Endothelial cell of umbilical vein (primary cell): ENCODE data around the gene CLINT1. TPM values are rescaled to one million over a fixed set of nuclear protein-coding genes. Genes with fewer than 3 reads are reported as not detected.

Experiments used
- BruUV-seq: library from RNA; stranded (reverse); fragments of 400-500 nt; replicated peaks from 2 replicates; lab custom pipeline; 2021; lab: Mats Ljungman, UMichigan
- CTCF ChIA-PET: fragments of 300-600, 350-600 bp; sonication (Branson Sonifier 250); formaldehyde crosslinking; loops from one replicate; lab custom pipeline; 2021; ENCODE audit warnings: antibody characterized with exemption, inconsistent platforms; lab: Charles Lee
- POLR2A ChIA-PET: fragments of 300-600, 350-600 bp; sonication (Branson Sonifier 250); formaldehyde crosslinking; loops from one replicate; lab custom pipeline; 2021; ENCODE audit warnings: antibody characterized with exemption, inconsistent platforms; lab: Charles Lee
- DNase-seq: peaks from one replicate; pipeline ENCODE4 v3.0.0-alpha.2; 2011; ENCODE audit warnings: low read depth, low spot score
- FAIRE-seq: peaks from 2 replicates; lab custom pipeline; 2011; peaks lifted over from hg19 to GRCh38; lab: Jason Lieb, UNC
- H2AFZ ChIP-seq: 2 replicates; pipeline ENCODE4 v1.6.0; 2012; ENCODE audit warnings: low read depth, low read length, control low read depth, inconsistent platforms
- H3K27ac ChIP-seq: 2 replicates; pipeline ENCODE4 v1.5.1; 2011; ENCODE audit warnings: low read depth, mild to moderate bottlenecking, control low read depth, low read length, moderate library complexity; ENCODE audit not compliant: insufficient read depth
- H3K27me3 ChIP-seq, 2 experiments: 2 replicates each; pipeline versions ENCODE4 v1.6.0 to v1.6.1; 2011; ENCODE audit warnings: low read length in 2 of 2, mixed read lengths in 1 of 2; ENCODE audit not compliant: control insufficient read depth in 2 of 2, insufficient read depth in 2 of 2
- H3K36me3 ChIP-seq, 2 experiments: 2 replicates in 1 of 2; 3 replicates in 1 of 2; pipeline ENCODE4 v1.5.1; 2011; ENCODE audit warnings: low read length in 2 of 2, mild to moderate bottlenecking in 1 of 2, moderate library complexity in 1 of 2; ENCODE audit not compliant: control insufficient read depth in 2 of 2, insufficient read depth in 2 of 2; ENCODE audit errors: extremely low read depth in 1 of 2
- H3K4me1 ChIP-seq: 3 replicates; pipeline ENCODE4 v1.5.1; 2011; ENCODE audit warnings: mild to moderate bottlenecking, low read length; ENCODE audit not compliant: control insufficient read depth, insufficient read depth; ENCODE audit errors: extremely low read depth
- H3K4me2 ChIP-seq: 2 replicates; pipeline ENCODE4 v1.6.1; 2011; ENCODE audit warnings: low read length, control low read depth, mixed read lengths; ENCODE audit not compliant: insufficient read depth
- H3K4me3 ChIP-seq, 3 experiments: fragments of 200-600 bp in 1 of 3; sonication (generic), shearing (Covaris generic) in 1 of 3; replicated peaks in 1 of 3; 2 replicates each; pipeline ENCODE4 v1.5.1; 2011 to 2016; ENCODE audit warnings: control low read depth in 3 of 3, low read length in 3 of 3, mild to moderate bottlenecking in 2 of 3, inconsistent platforms in 1 of 3, low read depth in 1 of 3, moderate library complexity in 1 of 3; ENCODE audit not compliant: insufficient read depth in 1 of 3
- H3K79me2 ChIP-seq: 2 replicates; pipeline ENCODE4 v1.6.0; 2012; ENCODE audit warnings: low read length, inconsistent platforms; ENCODE audit not compliant: control insufficient read depth, insufficient read depth
- H3K9ac ChIP-seq: replicated peaks from 2 replicates; pipeline ENCODE3; 2011; ENCODE audit warnings: low read length, control low read depth; ENCODE audit not compliant: insufficient read depth; ENCODE audit errors: extremely low read depth
- H3K9me1 ChIP-seq: replicated peaks from 3 replicates; pipeline ENCODE4 v1.6.0; 2011; ENCODE audit warnings: mild to moderate bottlenecking, low read length; ENCODE audit not compliant: control insufficient read depth, insufficient read depth; ENCODE audit errors: extremely low read depth
- H3K9me3 ChIP-seq: replicated peaks from 2 replicates; pipeline ENCODE4 v1.5.1; 2012; ENCODE audit warnings: low read length, inconsistent platforms; ENCODE audit not compliant: control insufficient read depth, insufficient read depth
- H4K20me1 ChIP-seq: replicated peaks from 2 replicates; pipeline ENCODE3; 2011; ENCODE audit warnings: mild to moderate bottlenecking, low read length; ENCODE audit not compliant: control insufficient read depth, insufficient read depth; ENCODE audit errors: extremely low read depth
- CTCF ChIP-seq, 2 donors: IDR thresholded peaks; 1 replicate in 1 of 2; 2 replicates in 1 of 2; pipeline ENCODE4 v1.5.1; 2011; ENCODE audit warnings: low read length in 2 of 2, mild to moderate bottlenecking in 2 of 2, moderate library complexity in 2 of 2, control low read depth in 1 of 2, inconsistent platforms in 1 of 2, low read depth in 1 of 2; ENCODE audit not compliant: insufficient read depth in 1 of 2; ENCODE audit errors: extremely low read depth in 1 of 2
- EZH2 ChIP-seq: IDR thresholded peaks from 2 replicates; pipeline ENCODE4 v1.6.1; 2012; ENCODE audit warnings: borderline replicate concordance, low read depth, mild to moderate bottlenecking, moderate library complexity, low read length, inconsistent platforms; ENCODE audit not compliant: severe bottlenecking
- FOS ChIP-seq: IDR thresholded peaks from 2 replicates; pipeline ENCODE4 v1.6.1; 2011; ENCODE audit warnings: mild to moderate bottlenecking, low read length, moderate library complexity, borderline replicate concordance; ENCODE audit not compliant: insufficient read depth
- GATA2 ChIP-seq: IDR thresholded peaks from 2 replicates; pipeline ENCODE4 v1.7.0; 2011; ENCODE audit warnings: low read depth, mild to moderate bottlenecking, moderate library complexity, mixed read lengths, low read length; ENCODE audit not compliant: insufficient read length, insufficient read depth
- JUN ChIP-seq: IDR thresholded peaks from 2 replicates; pipeline ENCODE4 v1.6.1; 2011; ENCODE audit warnings: borderline replicate concordance, low read depth; ENCODE audit not compliant: insufficient read length, insufficient read depth
- MAX ChIP-seq: IDR thresholded peaks from 2 replicates; pipeline ENCODE4 v1.6.1; 2011; ENCODE audit not compliant: insufficient read depth, insufficient read length
- MYC ChIP-seq: IDR thresholded peaks from one replicate; pipeline ENCODE4 v1.6.1; 2011; ENCODE audit warnings: mild to moderate bottlenecking, low read depth, low read length
- POLR2A ChIP-seq: IDR thresholded peaks from 2 replicates; pipeline ENCODE4 v1.6.1; 2012; ENCODE audit warnings: low read depth, mild to moderate bottlenecking, control low read depth, low read length
- POLR2AphosphoS5 ChIP-seq: IDR thresholded peaks from 2 replicates; pipeline ENCODE4 v1.6.1; 2012; ENCODE audit warnings: low read depth, mild to moderate bottlenecking, control low read depth, low read length, moderate library complexity; ENCODE audit not compliant: insufficient read depth
- dilution Hi-C: fragments of 300-500 bp; cut with MboI; formaldehyde crosslinking; loops from one replicate; pipeline ENCODE4 v1.15.0; 2019; ENCODE audit warnings: low sequenced_read_pairs; ENCODE audit not compliant: extremely low pct_ligation_motif_present
- intact Hi-C: fragments of 100-400 bp; cut with micrococcal nuclease; formaldehyde crosslinking; loops from one replicate; pipeline ENCODE4 v1.10.0; 2022
- polyA plus RNA-seq, 4 experiments: library from polyadenylated mRNA; depleted of rRNA in 3 of 4; stranded (reverse) in 3 of 4; unstranded in 1 of 4; fragments of >200 nt; gene quantifications; 2 replicates each; pipeline versions ENCODE4 v1.2.1 to v1.2.3, GENCODE V29; 2011 to 2012; ENCODE audit warnings: missing spikeins in 1 of 4
- total RNA-seq: library from RNA; stranded (reverse); gene quantifications from 2 replicates; pipeline ENCODE4 v1.2.3, GENCODE V29; 2021

Gene CLINT1
- total and polyA plus RNA-seq, 2 donors (not counting 3 experiments of a cell fraction or from before 2014, with no cell fraction given) = 76.6 to 158 TPM

GRCh38 chr5:157907479-157907878 lies 48.5 kb upstream of the CLINT1 start:
- Histone ChIP-seq H3K27ac (no peak overlapping the region), H2AFZ (no peak overlapping the region), H3K27me3 (no peaks in the 10 kb centered on the region), H3K4me2 (no peak overlapping the region), H3K36me3 (no peaks in the 10 kb centered on the region), H4K20me1 (no peaks in the 10 kb centered on the region), H3K79me2 (no peaks in the 10 kb centered on the region), H3K9me1 (no peaks in the 10 kb centered on the region), H3K4me3 (no peak overlapping the region), H3K4me1 (no peaks in the 10 kb centered on the region), H3K9ac (no peak overlapping the region), H3K9me3 (no peaks in the 10 kb centered on the region)
- BruUV-seq = no TSS peak
- FAIRE-seq (no peak), DNase-seq (no peak)
- no peak for TF ChIP-seq GATA2
- TF ChIP-seq POLR2A = no peak
- TF ChIP-seq EZH2 = no peak
- no peak for TF ChIP-seq POLR2AphosphoS5
- no peak for TF ChIP-seq FOS
- no peak for TF ChIP-seq CTCF (IDR thresholded peaks at IDR 0.05; ENCODE audit: extremely low read depth in 1 of 2, insufficient read depth in 1 of 2, low read depth in 1 of 2, low read length in 2 of 2)
- no peak for TF ChIP-seq MYC
- no peak for TF ChIP-seq JUN
- TF ChIP-seq MAX = no peak
- POLR2A ChIA-PET = no interaction called here
- dilution Hi-C loops = no loop called here
- intact Hi-C loops = no loop called here
- CTCF ChIA-PET = interaction anchor here (1.2 to 1.7 kb wide), 2 partner anchors 8 to 41 kb away, joined by 3 to 5 read pairs; no protein-coding TSS in a partner anchor
